ENCODE results near the gene ABTB2.

ABTB2 gene

DNA sequence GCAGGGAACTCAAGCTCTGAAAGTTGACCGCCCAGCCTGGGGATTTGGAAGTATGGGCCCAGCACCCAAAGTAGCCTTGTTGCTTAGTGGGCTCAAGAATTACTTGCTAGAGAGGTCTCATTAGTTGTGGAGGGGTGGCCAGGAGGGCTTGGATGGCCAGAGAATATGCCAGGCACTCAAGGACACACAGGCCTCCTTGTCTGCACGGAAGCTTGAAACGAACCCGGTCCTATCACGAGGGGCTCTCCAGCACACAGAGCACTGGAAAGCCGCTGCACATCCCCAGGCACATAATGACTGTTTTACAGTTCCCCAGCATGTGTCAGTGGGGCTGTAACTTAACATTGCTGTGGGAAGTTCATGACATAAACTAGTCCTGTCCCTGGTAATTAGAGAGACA lies 196.4 kb downstream of the ABTB2 start:
- no peak for DNase-seq

DNA sequence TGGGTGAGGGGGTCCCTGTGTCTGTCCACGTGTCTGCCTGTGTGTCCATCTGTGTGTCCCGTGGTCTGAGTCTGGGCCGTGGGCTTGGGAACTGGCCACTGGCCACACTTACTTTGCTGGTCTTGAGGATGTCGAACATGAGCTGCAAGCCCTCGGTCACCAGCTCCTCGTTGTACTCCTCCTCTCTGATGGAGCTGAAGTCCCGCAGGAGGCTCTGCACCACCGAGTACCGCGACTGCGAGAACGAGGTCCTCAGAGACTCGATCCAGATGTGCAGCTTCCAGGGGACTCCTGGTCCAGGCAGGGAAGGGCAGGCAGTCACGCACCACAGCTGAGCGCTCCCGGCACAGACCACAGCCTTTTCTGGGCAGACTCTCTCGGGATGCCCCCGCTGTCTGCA lies 197.0 kb downstream of the ABTB2 start:
- no peak for DNase-seq

DNA sequence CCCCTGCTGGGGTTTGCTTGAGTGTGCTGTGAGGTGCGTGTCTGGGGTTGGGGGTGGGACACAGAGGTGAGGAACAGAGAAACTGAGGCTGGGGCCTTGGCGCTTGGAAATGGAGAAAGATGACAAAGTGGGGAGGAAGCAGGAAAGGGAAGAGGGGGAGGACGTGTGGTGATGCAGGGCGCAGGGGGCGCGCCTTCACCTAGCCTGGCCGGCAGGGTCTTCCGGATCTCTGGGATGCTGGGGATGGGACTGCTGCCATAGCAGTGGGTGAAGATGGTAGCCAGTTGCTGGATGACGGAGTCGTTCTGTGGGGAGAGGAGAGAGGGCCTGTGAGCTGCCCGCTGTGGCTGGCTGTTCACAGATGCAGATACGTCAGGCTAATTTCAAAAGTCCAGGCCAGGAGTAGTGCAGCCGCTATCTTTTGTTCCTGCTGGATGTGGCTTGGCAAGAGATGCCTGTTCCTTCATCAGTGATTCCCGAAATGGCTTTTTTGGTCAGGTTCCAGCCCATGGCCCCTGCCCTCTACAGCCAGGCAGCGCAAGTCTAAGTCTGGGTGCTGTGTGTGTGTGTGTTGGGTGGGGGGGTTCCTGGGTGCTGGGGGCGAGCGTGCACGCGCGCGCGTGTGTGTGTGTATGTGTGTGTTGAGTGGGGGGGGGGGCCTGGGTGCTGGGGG lies 197.6 kb downstream of the ABTB2 start:
- no peak for DNase-seq

DNA sequence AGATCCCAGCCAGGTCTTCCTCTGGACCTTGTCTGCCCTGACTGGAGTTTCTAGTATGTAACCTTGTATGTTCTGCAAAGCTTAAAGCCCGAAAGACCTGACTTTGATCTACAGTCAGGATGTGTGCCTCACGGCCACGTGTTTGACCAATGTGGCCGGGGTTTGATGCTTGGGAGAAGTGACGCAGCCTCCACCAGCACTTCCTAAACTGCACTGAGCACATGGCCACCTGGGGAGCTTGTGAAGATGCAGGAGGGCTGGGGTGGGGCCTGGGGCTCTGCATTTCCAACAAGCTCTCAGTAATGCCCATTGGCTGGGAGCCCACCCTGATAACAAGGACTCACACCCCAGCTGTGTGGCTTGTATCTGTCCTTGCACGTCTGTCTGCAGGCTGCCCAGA lies 199.1 kb downstream of the ABTB2 start:
- no peak for DNase-seq

DNA sequence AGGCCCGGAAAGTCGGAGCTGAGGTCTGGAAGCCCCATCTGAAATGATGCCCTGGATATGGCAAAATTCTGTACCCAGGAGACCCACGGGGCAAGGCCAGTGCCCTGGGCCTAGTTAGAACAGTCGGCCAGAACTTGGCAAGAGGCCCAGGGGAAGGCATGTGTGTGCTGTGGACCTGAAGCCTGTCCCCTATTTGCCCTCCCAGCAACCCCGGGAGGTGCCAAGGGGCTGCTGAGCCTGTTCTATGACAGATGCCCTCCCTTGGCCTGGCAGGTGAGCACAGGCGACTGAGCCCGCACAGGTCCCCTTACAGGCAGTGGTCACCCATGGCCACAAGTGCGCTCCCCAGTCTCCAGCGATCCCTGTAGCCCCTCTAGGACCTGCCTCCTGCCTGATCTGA lies 200.6 kb downstream of the ABTB2 start:
- DNase-seq: no peak

DNA sequence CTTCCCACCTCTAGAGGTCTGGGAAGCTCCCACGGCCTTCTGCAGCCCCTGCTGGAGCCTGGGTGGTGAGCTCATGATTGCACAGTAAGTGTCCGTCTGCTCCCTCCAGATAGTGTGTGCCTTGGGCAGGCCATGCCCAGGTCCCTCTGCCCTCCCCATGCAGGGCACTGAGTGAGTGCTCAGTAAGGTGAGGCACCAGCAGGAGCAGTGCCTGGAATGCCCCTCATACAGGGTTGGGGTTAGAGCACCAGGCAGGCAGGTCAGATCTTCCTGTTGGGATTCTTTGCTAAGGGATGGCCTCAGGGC lies 202.1 kb downstream of the ABTB2 start:
- no peak for DNase-seq

DNA sequence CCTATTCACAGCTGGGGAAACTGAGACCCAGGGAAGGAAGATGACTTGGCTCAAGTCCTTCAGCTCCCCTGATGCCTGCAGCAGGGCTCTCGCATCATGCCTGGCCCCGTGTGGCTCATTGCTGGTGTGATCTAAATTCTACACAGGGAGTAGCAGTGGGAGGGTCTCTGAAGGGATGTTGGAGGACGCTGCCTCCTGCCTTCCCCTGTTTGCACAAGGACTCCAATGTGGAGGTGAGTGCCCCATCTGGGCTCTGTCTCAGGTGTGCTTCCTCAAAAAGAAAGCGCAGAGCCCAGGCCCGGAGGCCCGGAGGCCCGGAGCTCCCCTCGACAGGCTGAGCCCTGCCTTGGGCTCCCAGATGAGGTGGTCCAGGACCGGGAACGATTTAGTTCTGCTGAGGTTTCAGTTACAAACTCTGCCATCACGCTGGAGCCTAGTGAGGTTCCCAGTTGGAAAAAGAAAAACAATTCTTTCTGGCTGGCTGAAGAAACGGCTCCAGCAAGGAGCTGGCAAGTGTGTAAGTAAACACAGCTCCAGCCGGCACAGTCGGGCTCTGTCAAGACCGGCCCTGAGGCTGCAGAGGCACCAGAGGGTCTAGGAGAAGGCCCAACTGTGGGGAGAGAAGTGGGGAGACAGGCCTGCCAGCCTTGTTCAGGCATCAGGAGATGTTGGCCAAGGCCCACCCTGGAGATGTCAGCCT lies 202.6 kb downstream of the ABTB2 start:
- no peak for DNase-seq

DNA sequence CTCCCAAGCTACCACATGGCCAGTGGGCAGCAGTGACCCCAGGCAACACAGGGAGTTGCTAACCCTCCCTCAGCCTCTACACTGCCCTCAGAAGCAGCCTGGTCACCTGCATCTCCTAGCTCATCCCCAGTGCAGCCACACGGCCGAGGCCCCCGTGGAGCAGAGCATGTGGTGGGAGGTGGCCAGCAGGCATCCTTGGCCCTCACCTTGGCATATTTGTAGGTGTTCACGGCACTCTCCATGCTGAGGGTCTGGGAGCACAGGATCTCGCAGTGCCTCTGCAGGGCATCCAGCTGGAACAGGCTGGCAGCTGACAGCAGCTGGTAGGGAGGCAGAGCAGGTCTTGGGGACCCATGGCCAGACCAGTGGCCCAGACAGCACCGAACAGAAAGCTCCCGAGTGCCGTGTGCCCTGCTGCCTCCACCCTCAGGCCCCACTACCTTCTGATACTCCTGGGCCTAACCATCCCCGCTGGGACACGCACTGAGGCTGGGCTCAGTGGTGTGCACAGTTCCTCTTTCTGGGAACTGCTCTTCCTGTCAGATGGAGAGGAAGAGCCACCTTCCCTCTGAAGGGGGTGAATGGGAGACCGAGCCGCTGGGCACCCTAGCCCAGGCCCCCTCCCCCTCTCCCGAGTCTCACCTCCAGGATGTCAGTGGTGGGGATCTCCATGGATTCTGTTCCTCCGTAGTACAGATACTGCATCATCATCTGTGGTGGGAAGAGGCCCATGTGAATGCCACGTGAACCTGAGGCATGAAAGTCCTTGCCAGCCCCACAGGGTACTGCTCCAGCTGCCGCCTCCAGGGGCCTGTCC lies 203.5 kb downstream of the ABTB2 start:
- DNase-seq: no peak

DNA sequence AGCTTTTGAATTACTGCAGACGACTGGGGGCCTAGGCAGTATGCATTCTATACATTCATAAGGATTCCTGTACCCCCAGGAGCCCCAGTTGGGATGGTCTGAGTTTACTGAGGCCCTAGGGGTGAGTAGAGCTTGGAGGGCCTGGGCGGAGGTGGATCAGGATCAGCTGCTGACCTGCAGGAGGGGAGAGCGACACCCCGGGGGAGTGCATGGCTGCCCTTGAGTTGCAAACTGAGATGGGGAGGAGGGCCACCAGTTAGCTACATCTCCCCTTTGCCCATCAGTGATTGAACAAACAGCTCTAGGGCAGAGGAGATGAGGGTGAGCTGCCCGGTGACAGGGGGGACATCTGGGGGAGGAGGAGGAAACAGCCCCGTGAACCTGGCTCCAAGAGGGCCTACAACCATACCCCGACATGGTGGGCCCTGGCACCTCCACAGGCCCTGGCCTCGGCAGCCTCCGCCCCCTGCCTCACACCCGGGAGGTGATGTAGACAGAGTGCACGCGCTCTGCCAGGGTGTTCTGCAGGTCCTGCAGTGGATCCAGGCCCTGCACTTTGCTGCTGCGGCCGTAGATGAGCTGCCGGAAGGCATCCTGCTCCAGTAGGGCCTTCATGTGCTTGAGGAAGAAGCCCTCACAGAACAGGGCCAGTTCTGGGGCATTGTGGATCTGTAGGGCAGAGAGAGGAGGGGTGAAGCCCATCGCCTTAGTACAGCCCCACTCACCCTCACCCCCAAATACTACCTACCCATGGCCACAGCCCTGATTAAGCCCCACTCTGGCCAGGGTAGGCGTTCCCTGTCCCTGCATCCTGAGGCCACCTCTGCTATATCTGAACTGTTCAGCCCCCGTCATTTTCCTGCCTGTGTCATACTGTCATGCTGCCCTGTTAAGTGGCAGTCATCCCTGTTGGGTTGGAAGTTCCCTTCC lies 205.6 kb downstream of the ABTB2 start:
- no peak for DNase-seq

DNA sequence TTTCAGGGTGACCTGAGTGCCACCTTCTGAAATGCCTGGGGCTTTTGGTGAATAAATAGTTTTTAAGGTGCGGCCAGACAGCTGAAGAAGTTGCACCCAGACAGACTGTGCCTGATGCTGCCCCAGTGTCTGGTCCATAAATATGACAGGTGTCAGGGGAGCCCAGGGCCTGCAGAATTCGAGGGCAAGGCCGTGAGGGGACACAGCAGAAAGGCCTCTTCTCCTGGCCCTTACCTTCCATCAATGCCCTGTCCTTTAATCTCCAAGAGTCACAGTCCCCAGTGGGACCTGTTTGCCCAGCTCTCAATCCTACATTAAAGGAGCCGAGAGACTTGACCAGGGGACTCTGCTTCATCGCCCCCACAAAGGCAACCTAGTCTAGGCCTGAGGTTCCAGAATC lies 206.6 kb downstream of the ABTB2 start:
- no peak for DNase-seq

DNA sequence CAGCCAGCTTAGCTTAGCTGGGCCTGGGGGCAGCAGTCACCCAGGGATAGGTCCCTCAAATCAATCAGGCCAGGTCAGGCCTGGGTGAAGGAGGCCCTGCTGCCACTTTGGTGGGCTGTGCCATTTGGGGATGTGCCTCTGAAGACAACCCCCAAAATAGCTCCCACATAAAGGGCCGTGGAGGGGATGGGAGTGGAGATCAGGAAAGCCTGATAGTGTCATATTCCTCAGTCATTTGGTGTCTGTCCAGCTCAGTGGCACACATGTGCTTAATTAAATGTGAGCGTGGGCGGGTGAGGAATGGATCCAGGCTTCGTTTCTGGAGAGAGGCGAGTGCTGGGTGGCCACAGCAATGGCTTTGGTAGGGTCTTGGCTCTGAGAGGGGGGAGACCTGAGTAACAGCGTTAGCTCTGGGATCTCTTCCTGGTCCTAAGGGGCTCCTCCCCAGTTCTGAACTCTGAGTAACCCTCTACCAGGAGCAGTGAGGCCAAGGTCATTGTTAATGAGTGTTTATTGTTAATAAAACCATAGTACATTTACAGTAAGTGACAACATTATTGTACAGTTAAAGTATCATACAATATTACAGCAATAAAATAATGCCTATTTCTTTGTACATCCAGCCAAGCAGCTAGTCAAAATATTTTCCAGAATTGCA lies 207.2 kb downstream of the ABTB2 start:
- DNase-seq: no peak

DNA sequence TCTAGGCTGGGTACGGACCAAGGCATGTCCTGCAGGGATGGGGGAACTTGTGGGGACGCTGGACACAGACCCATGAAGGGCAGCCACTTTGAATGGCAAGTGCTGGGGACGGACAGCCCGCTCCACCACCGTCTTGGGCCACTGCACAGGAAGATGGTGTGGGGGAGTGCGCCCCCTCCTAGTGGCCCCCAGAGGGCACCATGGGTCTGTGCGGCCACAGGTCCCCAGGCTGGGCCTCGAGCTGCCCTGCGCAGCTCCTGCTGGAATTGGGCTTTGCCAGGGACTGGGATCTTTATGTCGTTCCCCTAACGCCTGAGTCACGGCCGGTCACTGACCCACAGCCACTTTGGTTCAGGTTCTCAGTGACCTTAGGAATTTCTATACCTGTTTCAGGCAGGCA lies 208.0 kb downstream of the ABTB2 start:
- no peak for DNase-seq

DNA sequence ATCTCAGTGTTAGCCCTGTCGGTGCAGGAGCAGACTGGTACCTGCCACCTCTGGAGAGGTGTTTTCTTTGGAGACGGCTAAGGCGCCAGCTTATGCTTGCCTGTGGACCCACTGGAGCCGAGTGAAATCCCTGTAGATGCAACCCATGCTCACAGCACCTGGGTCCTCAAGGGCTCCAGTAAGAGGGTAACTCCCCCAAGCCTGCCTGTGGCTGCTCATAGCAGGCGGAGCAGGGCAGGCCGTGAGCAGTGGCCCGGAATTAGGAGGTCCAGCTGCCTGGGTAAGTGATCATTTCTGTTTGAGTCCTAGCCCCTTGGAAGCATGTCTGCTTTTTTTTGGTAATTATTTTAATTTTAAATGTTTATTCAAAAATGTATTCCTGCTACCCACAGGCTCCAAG lies 208.5 kb downstream of the ABTB2 start:
- no peak for DNase-seq

DNA sequence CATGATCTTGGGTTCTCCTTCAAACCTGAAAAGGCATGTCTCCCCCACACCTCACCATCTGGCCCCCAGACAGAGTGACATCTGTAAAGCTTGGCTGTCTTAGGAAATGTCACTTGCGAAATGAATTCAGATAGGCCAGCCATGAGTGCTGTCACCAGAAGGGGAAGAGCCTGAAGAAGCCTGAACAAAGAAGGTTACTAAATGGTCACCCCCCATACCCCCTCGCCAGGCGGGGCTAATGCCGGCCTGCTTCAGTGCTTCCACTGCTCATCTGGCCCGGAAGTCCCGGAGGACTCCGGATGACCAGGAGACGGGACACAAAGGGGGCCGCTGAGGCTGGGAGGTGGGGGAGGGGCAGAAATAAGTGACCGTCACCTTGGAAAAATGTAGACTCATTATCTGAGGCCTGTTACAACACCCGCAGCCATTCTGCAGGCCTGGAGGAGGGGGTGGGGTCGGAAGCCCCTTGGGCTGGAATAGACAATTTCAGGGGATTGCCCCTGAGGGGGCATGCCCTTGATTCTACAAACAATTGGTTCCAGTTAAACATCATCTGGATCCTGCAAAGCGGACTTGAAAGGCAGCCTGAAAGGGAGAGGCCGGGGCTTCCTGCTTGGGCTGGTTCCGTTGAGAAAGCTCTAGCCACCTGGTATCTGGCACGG lies 209.2 kb downstream of the ABTB2 start:
- DNase-seq: no peak

DNA sequence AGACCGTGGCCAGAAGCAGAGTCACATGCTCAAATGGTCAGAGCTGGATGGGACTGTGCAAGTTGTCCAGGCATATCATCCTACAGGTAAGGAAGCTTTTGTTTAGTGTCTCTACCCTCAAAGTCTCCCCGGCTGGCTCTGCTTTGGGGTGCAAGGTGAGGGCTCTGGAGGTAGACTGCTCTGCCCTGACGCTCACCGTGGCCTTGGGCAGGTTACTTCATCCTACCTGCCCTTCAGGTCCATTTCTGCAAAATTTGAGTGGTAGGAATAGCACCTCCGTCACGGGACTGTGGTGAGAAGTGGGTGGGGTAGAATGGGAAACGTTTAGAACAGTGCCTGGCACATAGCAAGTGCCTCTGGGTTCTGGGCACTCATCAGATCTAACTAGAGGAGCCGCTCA lies 210.2 kb downstream of the ABTB2 start:
- no peak for DNase-seq

DNA sequence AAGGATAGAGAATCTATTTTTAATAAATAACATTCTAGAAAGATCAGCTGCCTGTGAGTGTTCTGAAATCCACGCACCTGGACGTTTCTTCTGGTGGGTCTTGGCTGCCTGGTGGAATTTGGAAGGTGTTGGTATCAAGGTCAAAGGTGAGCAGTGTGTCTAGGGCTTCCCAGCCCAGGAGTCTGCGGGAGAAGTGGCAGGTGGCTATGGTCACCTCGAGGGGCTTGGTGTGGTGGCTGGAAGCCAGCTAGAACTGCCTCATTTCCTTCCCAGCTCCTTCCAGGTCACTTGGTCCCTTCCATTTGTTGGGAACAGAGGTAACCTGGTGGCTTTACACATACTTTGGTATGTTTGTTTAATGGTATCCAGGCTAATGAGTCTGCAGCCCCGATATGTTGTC lies 210.9 kb downstream of the ABTB2 start:
- DNase-seq: no peak

DNA sequence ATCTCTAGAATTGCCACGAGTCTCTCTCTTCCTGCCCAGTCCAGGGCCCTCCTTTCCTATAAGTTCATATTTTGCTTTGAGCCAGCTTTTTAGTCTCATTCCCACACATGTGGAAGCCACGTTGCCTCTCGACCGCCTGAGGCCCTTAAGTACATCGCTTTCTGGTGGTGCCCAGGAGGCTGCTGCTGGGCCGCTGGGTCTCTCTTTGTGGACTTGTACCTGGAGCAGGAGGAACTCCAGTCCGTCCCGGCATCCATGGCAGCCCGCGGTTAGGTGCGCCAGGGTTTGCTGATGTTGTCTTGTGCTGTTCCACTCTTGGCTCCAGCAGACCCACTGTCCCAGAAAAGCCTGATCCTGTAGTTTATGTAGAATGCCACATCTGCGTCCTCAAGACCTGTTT lies 211.4 kb downstream of the ABTB2 start:
- no peak for DNase-seq

DNA sequence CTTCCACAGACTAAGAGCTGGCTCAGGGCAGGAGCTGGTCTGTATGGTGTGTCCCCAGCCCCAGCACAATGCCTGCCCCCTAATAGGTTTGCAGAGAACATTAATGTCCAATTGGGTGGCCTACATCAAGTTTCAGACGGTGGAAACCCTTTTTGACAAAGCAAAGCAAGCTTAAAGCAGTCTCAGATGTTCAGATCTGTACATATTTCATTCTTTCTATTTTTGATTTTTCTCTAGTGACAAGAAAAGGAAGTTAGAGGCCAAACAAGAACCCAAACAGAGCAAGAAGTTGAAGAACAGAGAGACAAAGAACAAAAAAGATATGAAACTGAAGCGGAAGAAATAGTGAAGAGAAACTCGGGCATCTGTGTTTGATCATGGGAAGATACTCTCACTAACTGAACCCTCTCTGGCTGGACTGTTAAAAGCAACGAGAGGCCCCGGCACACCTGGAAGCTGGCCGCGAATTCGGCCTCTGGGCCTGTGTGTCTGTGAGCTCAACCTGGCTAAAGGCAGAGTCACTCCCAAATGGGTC lies 211.9 kb downstream of the ABTB2 start:
- DNase-seq: no peak

DNA sequence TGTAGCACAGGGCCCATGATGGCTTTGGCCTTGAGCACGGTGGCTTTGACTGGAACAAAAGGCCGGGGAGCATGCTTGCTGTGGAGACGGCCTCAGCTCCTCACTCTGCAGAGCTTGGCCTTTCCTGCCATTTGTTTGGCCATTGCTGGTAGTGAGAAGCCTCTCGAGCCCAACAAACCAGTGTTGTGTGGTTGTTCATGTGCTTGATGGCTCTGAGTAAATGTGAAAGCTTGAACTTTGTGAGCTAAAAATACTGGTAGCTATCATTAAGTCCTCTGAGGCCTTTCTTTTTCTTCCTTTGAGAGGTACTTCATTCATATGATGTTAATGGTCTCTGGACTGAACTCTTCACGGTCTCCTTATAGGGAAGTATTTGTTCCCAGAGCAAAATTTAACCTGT lies 212.7 kb downstream of the ABTB2 start:
- no peak for DNase-seq

DNA sequence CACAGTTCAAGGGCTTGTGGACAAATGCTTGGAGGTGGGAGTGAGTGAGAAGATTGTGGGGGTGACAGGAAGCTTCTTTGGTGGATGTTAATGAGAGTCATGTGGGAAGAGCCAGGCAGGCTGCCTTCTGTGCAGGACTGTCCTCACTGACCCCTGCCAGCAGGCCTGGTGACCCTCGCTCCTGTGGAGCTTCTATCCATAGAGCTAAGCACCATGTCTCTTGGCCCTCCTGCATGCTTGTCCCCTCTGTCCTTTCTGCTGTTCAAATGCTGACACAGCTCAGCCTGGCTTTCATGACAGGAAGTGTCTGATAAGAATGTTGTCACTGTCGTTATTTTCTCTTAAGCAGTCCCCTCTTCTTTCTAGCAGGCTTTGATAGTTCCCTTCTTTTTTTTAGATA lies 214.8 kb downstream of the ABTB2 start:
- DNase-seq: no peak

DNA sequence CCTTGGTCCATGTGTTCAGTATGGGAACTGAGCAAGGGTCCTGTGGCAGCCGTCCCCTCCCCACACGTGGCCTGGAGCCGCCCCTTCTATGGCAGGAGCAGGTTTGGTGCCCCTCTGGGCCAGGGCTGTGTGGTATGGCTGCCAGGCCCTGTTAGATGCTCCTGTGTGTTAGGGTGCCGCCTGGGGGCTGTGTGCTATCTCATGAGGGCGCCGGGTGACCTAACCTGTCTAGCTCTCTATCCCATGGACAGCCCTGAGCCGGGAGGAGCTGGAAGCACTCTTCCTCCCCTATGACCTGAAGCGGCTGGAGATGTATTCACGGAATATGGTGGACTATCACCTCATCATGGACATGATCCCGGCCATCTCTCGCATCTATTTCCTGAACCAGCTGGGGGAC lies 217.7 kb downstream of the ABTB2 start:
- no peak for DNase-seq

DNA sequence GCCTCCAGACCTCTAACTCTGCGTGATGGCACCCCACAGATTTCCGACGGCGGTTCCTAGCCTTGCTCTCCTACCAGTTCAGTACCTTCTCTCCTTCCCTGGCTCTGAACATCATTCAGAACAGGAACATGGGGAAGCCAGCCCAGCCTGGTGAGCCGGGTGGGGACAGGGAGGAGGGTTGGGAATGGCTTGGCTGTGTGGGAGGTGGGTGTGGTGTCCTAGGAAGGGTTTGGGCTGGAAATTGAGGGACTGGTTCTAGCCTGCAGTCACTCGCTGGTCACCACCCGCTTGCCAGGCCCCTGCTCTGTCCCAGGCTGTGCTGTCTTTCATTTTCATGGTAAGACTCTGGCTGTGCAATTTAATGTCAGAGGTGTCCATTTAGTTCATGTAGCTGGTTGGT lies 218.5 kb downstream of the ABTB2 start:
- no peak for DNase-seq

Measured in CD4-positive, alpha-beta T cell treated with Interleukin-21 for 1 hour (primary cell).